ENCODE measurements around the gene SMYD5.

SMYD5 gene

DNA sequence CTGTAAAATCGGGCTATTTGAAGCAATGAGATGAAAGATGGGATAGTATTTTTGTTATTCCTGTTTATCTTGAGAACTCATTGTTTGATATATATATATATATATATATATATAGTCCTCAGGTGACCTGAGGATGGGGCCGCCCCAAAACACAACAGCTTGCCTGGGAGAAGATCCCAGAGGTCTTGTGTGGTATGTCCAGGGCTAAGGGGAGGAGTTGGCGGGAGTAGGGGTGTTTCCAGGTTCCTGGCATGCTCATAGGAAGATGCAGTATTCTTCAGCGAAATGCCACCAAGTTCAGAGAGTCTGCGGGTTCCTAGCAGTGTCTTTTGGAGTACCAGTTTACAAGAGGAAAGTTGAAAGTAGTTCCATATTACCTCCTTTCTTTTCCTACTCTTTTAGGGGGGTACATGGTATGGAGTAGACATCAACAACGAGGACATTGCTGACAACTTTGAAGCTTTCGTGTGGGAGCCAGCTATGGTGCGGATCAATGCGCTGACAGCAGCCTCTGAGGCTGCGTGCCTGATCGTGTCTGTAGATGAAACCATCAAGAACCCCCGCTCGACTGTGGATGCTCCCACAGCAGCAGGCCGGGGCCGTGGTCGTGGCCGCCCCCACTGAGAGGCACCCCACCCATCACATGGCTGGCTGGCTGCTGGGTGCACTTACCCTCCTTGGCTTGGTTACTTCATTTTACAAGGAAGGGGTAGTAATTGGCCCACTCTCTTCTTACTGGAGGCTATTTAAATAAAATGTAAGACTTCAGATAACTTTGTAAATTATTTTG is 38.4 kb downstream of the SMYD5 start:
- no peak for TF ChIP-seq Cebpa-rat (IDR thresholded peaks at IDR 0.05)
- peaks cover 100% of the 10 kb centered on the region for H3K36me3 ChIP-seq

GRCh38 chr2:73253400-73253799 is 39.4 kb downstream of the SMYD5 start:
- H3K36me3 ChIP-seq = peaks cover 100% of the 10 kb centered on the region
- peaks cover 20% of the 10 kb centered on the region for H3K4me1 ChIP-seq

More for the DNA sequence above, 38.4 kb downstream of the SMYD5 start:
- Histone ChIP-seq H3K4me3 (no peak overlapping the region), H4K20me1 (peaks cover 98% of the 10 kb centered on the region), H3K4me1 (peaks cover 11% of the 10 kb centered on the region), H3K9me3 (no peaks in the 10 kb centered on the region), H3K27ac (no peak overlapping the region), H3K4me2 (no peak overlapping the region), H3K27me3 (no peaks in the 10 kb centered on the region), H3K9ac (no peak overlapping the region)

GRCh38 chr2:73253901-73254300 is 39.9 kb downstream of the SMYD5 start:
- Histone ChIP-seq H4K20me1 (peaks cover 98% of the 10 kb centered on the region), H3K27ac (no peak overlapping the region), H3K4me2 (no peak overlapping the region), H3K36me3 (peaks cover 100% of the 10 kb centered on the region), H3K9ac (no peak overlapping the region), H3K27me3 (no peaks in the 10 kb centered on the region), H3K4me3 (no peak overlapping the region), H3K9me3 (no peaks in the 10 kb centered on the region), H3K4me1 (peaks cover 21% of the 10 kb centered on the region)
- TF ChIP-seq Cebpa-rat (IDR thresholded peaks at IDR 0.05) = no peak

More at GRCh38 chr2:73253400-73253799, 39.4 kb downstream of the SMYD5 start:
- Histone ChIP-seq H3K27ac (no peak overlapping the region), H3K4me2 (no peak overlapping the region), H3K4me3 (no peak overlapping the region), H3K9ac (no peak overlapping the region), H4K20me1 (peaks cover 98% of the 10 kb centered on the region), H3K27me3 (no peaks in the 10 kb centered on the region), H3K9me3 (no peaks in the 10 kb centered on the region)
- TF ChIP-seq Cebpa-rat (IDR thresholded peaks at IDR 0.05) = no peak

DNA sequence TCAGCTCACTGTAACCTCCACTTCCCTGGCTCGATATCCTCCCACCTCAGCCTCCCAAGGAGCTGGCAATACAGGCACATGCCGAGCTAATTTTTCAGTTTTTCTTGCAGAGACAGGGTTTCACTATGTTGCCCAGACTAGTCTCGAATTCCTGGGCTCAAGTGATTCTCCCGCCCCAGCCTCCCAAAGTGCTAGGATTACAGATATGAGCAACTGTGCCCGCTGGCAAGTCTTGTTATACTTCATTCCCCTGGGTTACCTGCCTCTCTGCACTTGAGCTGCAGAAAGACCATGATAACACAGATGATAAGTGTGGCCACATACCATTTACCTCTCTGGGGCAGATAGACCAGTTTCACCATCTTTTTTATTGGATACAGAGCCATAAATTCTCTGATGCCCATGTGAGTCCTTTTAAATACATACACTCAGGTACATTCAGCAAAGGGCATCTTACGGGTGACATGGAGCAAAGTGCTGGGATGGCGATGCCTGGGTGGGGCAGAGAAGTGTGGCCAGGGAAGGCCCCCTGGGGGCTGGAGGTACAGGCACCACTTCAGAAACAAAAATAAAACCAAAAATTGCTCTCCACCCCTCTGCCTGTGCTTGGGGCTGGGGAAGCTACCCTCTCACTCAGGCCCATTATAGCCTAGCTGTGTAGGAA is 40.4 kb downstream of the SMYD5 start:
- Histone ChIP-seq H3K9ac (no peak overlapping the region), H3K36me3 (peaks cover 100% of the 10 kb centered on the region)

DNA sequence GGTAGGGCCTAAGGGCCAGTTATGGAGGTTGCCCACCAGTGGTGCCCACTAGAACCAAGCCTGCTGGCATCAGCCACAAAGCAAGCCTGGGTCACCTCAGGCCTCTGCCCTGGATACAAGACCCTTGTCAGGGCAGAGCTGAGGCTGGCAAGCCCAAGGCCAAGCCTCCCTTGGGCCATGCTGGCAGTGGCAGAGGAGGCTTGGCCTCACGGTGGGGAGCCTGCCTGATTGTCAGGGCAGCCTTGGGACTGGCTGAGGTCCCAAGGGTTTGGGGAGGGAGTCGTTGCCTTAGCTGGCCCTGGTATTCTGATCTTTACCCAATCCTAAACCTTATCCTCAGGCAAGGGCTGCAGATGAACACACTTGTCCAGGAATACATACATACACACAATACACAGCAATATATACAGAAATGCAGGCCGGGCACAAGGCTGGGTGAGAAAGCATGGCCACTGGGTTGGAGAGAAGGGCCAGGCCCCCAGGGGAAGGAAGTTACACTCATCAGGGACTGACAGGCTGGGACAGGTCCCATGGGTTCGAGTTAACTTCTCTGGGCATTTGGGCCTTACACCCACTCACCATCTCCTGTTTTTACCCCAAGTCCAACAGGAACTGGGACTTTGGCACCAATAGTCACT is 41.1 kb downstream of the SMYD5 start:
- H3K4me2 ChIP-seq = peak overlapping the region; percentile 13; the same call in 1 of the 2 replicates
- peaks cover 21% of the 10 kb centered on the region for H3K4me1 ChIP-seq
- no peak for TF ChIP-seq Cebpa-rat (IDR thresholded peaks at IDR 0.05)
- H4K20me1 ChIP-seq = peaks cover 96% of the 10 kb centered on the region
- H3K9me3 ChIP-seq = no peaks in the 10 kb centered on the region
- H3K27ac ChIP-seq = peak overlapping the region; percentile 10
- H3K36me3 ChIP-seq = peaks cover 100% of the 10 kb centered on the region
- H3K9ac ChIP-seq = no peak overlapping the region
- no peaks in the 10 kb centered on the region for H3K27me3 ChIP-seq
- no peak overlapping the region for H3K4me3 ChIP-seq

More for the DNA sequence above, 40.4 kb downstream of the SMYD5 start:
- Histone ChIP-seq H3K4me1 (peaks cover 21% of the 10 kb centered on the region), H3K27me3 (no peaks in the 10 kb centered on the region), H3K4me2 (peak overlapping the region; percentile 13; the same call in 1 of the 2 replicates), H4K20me1 (peaks cover 96% of the 10 kb centered on the region), H3K4me3 (no peak overlapping the region), H3K27ac (no peak overlapping the region), H3K9me3 (no peaks in the 10 kb centered on the region)
- TF ChIP-seq Cebpa-rat (IDR thresholded peaks at IDR 0.05) = no peak

DNA sequence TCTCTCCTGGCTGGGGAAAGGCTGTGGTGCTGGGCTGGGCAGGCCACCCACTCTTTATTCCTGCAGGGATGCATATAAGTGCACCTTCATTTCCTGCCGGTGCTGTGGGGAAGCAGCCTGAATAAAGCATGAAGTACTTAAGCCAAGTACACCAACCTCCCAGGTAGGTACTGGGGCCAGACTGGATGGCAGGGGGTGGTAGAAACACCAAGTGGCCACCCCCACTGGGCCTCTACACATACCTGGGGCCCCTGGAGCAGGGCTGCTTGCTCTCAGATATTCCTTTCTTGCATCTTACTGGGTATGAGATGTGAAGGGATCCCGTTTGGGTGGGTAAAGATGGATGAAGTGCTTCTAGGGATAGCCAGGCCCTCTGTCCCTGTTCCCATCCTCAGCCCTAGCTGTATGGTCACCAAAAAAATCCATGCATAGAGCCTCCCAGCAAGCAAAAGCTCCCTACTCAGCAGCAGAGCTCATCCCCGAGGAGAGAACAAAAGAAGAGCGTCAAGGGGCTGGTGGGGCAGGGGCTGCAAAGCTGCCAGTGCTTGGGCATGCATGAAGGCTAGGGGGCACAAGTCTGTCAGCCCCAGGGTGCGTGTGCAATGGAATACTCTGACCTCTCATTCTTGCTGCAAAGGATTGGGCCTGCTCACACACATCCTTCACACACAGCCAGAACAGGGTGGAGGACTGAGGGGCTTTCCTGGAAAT is 42.0 kb downstream of the SMYD5 start:
- no peaks in the 10 kb centered on the region for H3K27me3 ChIP-seq
- no peak overlapping the region for H3K27ac ChIP-seq
- peaks cover 100% of the 10 kb centered on the region for H3K36me3 ChIP-seq
- H3K4me3 ChIP-seq = no peak overlapping the region
- no peak for TF ChIP-seq Cebpa-rat (IDR thresholded peaks at IDR 0.05)
- H4K20me1 ChIP-seq = peaks cover 94% of the 10 kb centered on the region
- no peak overlapping the region for H3K9ac ChIP-seq
- H3K4me2 ChIP-seq = no peak overlapping the region
- H3K4me1 ChIP-seq = peaks cover 25% of the 10 kb centered on the region
- no peaks in the 10 kb centered on the region for H3K9me3 ChIP-seq

DNA sequence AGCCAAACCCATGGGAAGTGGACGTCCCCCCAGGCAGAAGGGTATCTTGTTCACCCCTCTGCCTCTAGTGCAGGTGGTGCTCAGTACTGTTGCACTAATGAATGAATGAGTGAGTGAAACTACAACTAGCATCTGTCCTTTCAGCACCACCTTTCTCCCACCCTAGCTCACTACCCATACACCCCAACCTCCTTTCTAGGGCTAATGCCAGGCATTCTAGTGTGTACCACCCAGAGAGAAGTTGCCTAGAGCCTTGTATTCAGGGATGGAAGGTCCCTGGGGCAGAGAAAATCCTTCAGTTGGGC is 42.5 kb downstream of the SMYD5 start:
- H3K9me3 ChIP-seq = no peaks in the 10 kb centered on the region
- peaks cover 96% of the 10 kb centered on the region for H4K20me1 ChIP-seq
- no peak overlapping the region for H3K4me2 ChIP-seq
- TF ChIP-seq Cebpa-rat (IDR thresholded peaks at IDR 0.05) = no peak
- no peak overlapping the region for H3K4me3 ChIP-seq
- H3K27me3 ChIP-seq = no peaks in the 10 kb centered on the region
- H3K4me1 ChIP-seq = peaks cover 25% of the 10 kb centered on the region
- peaks cover 100% of the 10 kb centered on the region for H3K36me3 ChIP-seq
- H3K27ac ChIP-seq = no peak overlapping the region
- no peak overlapping the region for H3K9ac ChIP-seq

- Histone ChIP-seq H3K9ac (no peak overlapping the region), H3K4me2 (no peak overlapping the region), H4K20me1 (peaks cover 96% of the 10 kb centered on the region), H3K36me3 (peaks cover 100% of the 10 kb centered on the region), H3K4me3 (no peak overlapping the region), H3K9me3 (no peaks in the 10 kb centered on the region), H3K27ac (no peak overlapping the region), H3K27me3 (no peaks in the 10 kb centered on the region), H3K4me1 (peaks cover 25% of the 10 kb centered on the region)
- TF ChIP-seq Cebpa-rat (IDR thresholded peaks at IDR 0.05) = no peak
Observed at GRCh38 chr2:73257021-73257420, 43.0 kb downstream of the SMYD5 start.

DNA sequence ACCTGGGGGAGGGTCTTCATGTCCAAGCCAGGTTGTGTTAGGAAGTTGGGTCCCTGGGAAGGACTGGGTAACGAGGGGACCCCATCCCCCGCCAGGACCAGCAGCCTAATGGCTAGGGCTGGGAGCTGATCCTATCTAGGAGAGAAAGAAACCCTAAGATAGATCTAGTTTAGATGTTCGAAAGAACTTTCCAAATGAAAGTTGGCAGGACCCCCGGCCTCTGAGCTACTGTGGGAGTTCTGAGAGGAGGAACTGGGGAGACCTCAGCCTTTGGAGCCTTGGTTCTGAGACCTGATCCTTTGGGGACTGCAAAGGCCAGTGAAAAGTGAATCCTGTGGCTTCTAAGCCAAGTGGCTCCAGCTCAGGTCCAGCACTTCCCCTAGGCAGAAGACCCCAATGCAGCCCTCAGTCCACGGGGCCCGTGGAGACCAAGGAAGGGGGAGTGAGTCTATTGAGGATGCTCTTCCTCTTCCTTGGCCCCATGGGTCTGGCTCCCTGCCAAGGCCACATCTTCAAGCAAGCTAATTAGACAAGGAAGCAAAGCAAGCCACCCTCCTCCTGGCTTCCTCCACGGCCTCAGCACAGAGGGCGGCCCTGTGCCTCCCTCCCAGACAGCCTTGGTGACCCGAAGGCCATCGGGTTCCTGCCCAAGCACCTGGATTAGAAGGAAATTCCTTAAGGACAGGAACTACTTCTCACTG is 43.5 kb downstream of the SMYD5 start:
- Histone ChIP-seq H3K4me3 (no peak overlapping the region), H3K9ac (no peak overlapping the region), H3K36me3 (peaks cover 100% of the 10 kb centered on the region), H3K27ac (no peak overlapping the region), H3K27me3 (no peaks in the 10 kb centered on the region), H3K4me1 (peaks cover 25% of the 10 kb centered on the region), H3K4me2 (no peak overlapping the region), H3K9me3 (no peaks in the 10 kb centered on the region), H4K20me1 (peaks cover 94% of the 10 kb centered on the region)
- no peak for TF ChIP-seq Cebpa-rat (IDR thresholded peaks at IDR 0.05)
